ENCODE data around the gene SIRT6. TPM values are rescaled to one million over a fixed set of nuclear protein-coding genes. Genes with fewer than 3 reads are reported as not detected.
"Not testable (repeated sequence)": the region's sequence is repeated elsewhere in the genome, so short reads cannot be mapped to it uniquely, and the experiment has no call there.

The SIRT6 gene
- total and polyA plus RNA-seq, 2 donors (not counting 3 experiments of a cell fraction or from before 2014, with no cell fraction given) = 26.9 to 36.6 TPM

- Histone ChIP-seq H3K9ac (replicated peaks; ENCODE audit: extremely low read depth, insufficient read depth, low read length) (no peak overlapping the region), H4K20me1 (replicated peaks; ENCODE audit: control insufficient read depth, extremely low read depth, insufficient read depth, low read length) (no peaks in the 10 kb centered on the region), H3K9me1 (replicated peaks; ENCODE audit: control insufficient read depth, extremely low read depth, insufficient read depth, low read length) (no peaks in the 10 kb centered on the region), H3K36me3 (ENCODE audit: control insufficient read depth in 2 of 2, extremely low read depth in 1 of 2, insufficient read depth in 2 of 2, low read length in 2 of 2) (no peaks in the 10 kb centered on the region), H3K27me3 (ENCODE audit: control insufficient read depth in 2 of 2, insufficient read depth in 2 of 2, low read length in 2 of 2) (peaks cover 0 to 3% of the 10 kb centered on the region in 2 experiments), H2AFZ (ENCODE audit: low read depth, low read length) (no peak overlapping the region), H3K79me2 (ENCODE audit: control insufficient read depth, insufficient read depth, low read length) (no peaks in the 10 kb centered on the region), H3K4me2 (ENCODE audit: insufficient read depth, low read length) (no peak overlapping the region), H3K27ac (ENCODE audit: insufficient read depth, low read depth, low read length) (no peak overlapping the region), H3K4me1 (ENCODE audit: control insufficient read depth, extremely low read depth, insufficient read depth, low read length) (no peaks in the 10 kb centered on the region), H3K4me3 (replicated peaks in 1 of 3; ENCODE audit: insufficient read depth in 1 of 3, low read depth in 1 of 3, low read length in 3 of 3) (no peak overlapping the region), H3K9me3 (replicated peaks; ENCODE audit: control insufficient read depth, insufficient read depth, low read length) (no peaks in the 10 kb centered on the region)
- TF ChIP-seq MAX (IDR thresholded peaks at IDR 0.05; ENCODE audit: insufficient read depth, insufficient read length) (no peak), FOS (IDR thresholded peaks at IDR 0.05; ENCODE audit: borderline replicate concordance, insufficient read depth, low read length) (no peak)
- dilution Hi-C loops (cut with MboI; ENCODE audit: extremely low pct_ligation_motif_present, low sequenced_read_pairs) = no loop called here
- FAIRE-seq = no peak
- BruUV-seq (replicated peaks) = no TSS peak
- CTCF ChIA-PET = interaction anchor here (1.4 kb wide), 1 partner anchor 70 kb away, joined by 3 read pairs; no protein-coding TSS in a partner anchor
- POLR2A ChIA-PET = interaction anchor here (0.6 kb wide), 1 partner anchor 283 kb away, joined by 8 read pairs; no protein-coding TSS in a partner anchor
- intact Hi-C loops (cut with micrococcal nuclease) = no loop called here
- DNase-seq (ENCODE audit: low read depth, low spot score) = no peak
These were observed 48.0 kb downstream of the SIRT6 start for GRCh38 chr19:4134351-4134750.

- no peak overlapping the region for H2AFZ ChIP-seq (ENCODE audit: low read depth, low read length)
- no peaks in the 10 kb centered on the region for H3K9me1 ChIP-seq (replicated peaks; ENCODE audit: control insufficient read depth, extremely low read depth, insufficient read depth, low read length)
- intact Hi-C loops (cut with micrococcal nuclease) (no loop called here), dilution Hi-C loops (cut with MboI; ENCODE audit: extremely low pct_ligation_motif_present, low sequenced_read_pairs) (no loop called here)
- H3K27ac ChIP-seq (ENCODE audit: insufficient read depth, low read depth, low read length) = no peak overlapping the region
- H4K20me1 ChIP-seq (replicated peaks; ENCODE audit: control insufficient read depth, extremely low read depth, insufficient read depth, low read length) = no peaks in the 10 kb centered on the region
- DNase-seq (ENCODE audit: low read depth, low spot score) (no peak), FAIRE-seq (no peak)
- H3K4me2 ChIP-seq (ENCODE audit: insufficient read depth, low read length) = no peak overlapping the region
- H3K4me1 ChIP-seq (ENCODE audit: control insufficient read depth, extremely low read depth, insufficient read depth, low read length) = no peaks in the 10 kb centered on the region
- POLR2A ChIA-PET = interaction anchor here (0.5 kb wide), 1 partner anchor 143 kb away, joined by 3 read pairs; no protein-coding TSS in a partner anchor
- TF ChIP-seq EZH2 (IDR thresholded peaks at IDR 0.05; ENCODE audit: borderline replicate concordance, low read depth, low read length, severe bottlenecking) = no peak
- H3K9me3 ChIP-seq (replicated peaks; ENCODE audit: control insufficient read depth, insufficient read depth, low read length) = no peaks in the 10 kb centered on the region
- peaks cover 0 to 3% of the 10 kb centered on the region in 2 experiments for H3K27me3 ChIP-seq (ENCODE audit: control insufficient read depth in 2 of 2, insufficient read depth in 2 of 2, low read length in 2 of 2)
- no peaks in the 10 kb centered on the region for H3K79me2 ChIP-seq (ENCODE audit: control insufficient read depth, insufficient read depth, low read length)
- no TSS peak for BruUV-seq (replicated peaks)
- H3K36me3 ChIP-seq (ENCODE audit: control insufficient read depth in 2 of 2, extremely low read depth in 1 of 2, insufficient read depth in 2 of 2, low read length in 2 of 2) = no peaks in the 10 kb centered on the region
- no peak overlapping the region for H3K9ac ChIP-seq (replicated peaks; ENCODE audit: extremely low read depth, insufficient read depth, low read length)
- CTCF ChIA-PET = interaction anchor here (5.5 kb wide), 1 partner anchor 9 kb away, joined by 79 read pairs; no protein-coding TSS in a partner anchor
- H3K4me3 ChIP-seq (replicated peaks in 1 of 3; ENCODE audit: insufficient read depth in 1 of 3, low read depth in 1 of 3, low read length in 3 of 3) = no peak overlapping the region
These were observed 51.5 kb downstream of the SIRT6 start for GRCh38 chr19:4130744-4131438.

GRCh38 chr19:4129050-4129449, 53.3 kb downstream of the SIRT6 start:
- H3K9me3 ChIP-seq (replicated peaks; ENCODE audit: control insufficient read depth, insufficient read depth, low read length); H3K4me2 ChIP-seq (ENCODE audit: insufficient read depth, low read length); H3K4me3 ChIP-seq (replicated peaks in 1 of 3; ENCODE audit: insufficient read depth in 1 of 3, low read depth in 1 of 3, low read length in 3 of 3); H3K9ac ChIP-seq (replicated peaks; ENCODE audit: extremely low read depth, insufficient read depth, low read length); H4K20me1 ChIP-seq (replicated peaks; ENCODE audit: control insufficient read depth, extremely low read depth, insufficient read depth, low read length); FAIRE-seq; H3K27ac ChIP-seq (ENCODE audit: insufficient read depth, low read depth, low read length); BruUV-seq (replicated peaks); H3K4me1 ChIP-seq (ENCODE audit: control insufficient read depth, extremely low read depth, insufficient read depth, low read length); H2AFZ ChIP-seq (ENCODE audit: low read depth, low read length); intact Hi-C loops (cut with micrococcal nuclease); H3K36me3 ChIP-seq (ENCODE audit: control insufficient read depth in 2 of 2, extremely low read depth in 1 of 2, insufficient read depth in 2 of 2, low read length in 2 of 2); dilution Hi-C loops (cut with MboI; ENCODE audit: extremely low pct_ligation_motif_present, low sequenced_read_pairs); H3K9me1 ChIP-seq (replicated peaks; ENCODE audit: control insufficient read depth, extremely low read depth, insufficient read depth, low read length); H3K79me2 ChIP-seq (ENCODE audit: control insufficient read depth, insufficient read depth, low read length); DNase-seq (ENCODE audit: low read depth, low spot score); H3K27me3 ChIP-seq (ENCODE audit: control insufficient read depth in 2 of 2, insufficient read depth in 2 of 2, low read length in 2 of 2): not testable (repeated sequence)
- POLR2A ChIA-PET = interaction anchor here (0.5 kb wide), 1 partner anchor 63 kb away, joined by 3 read pairs; no protein-coding TSS in a partner anchor
- CTCF ChIA-PET = interaction anchor here (5.5 kb wide), 1 partner anchor 11 kb away, joined by 79 read pairs; no protein-coding TSS in a partner anchor

All from endothelial cell of umbilical vein (primary cell).